ENCODE measurements around the gene TJAP1.

GRCh38 chr6:43432009-43432945 lies 45.1 kb upstream of the TJAP1 start:
- TF ChIP-seq CTCF (IDR thresholded peaks at IDR 0.05; ENCODE audit: extremely low read depth in 1 of 2, insufficient read depth in 1 of 2, low read depth in 1 of 2, low read length in 2 of 2) = no peak
- TF ChIP-seq EZH2 (IDR thresholded peaks at IDR 0.05; ENCODE audit: borderline replicate concordance, low read depth, low read length, severe bottlenecking) = no peak
- no peak for TF ChIP-seq POLR2A (IDR thresholded peaks at IDR 0.05; ENCODE audit: low read depth, low read length)
- TF ChIP-seq POLR2AphosphoS5 (IDR thresholded peaks at IDR 0.05; ENCODE audit: insufficient read depth, low read depth, low read length) = no peak
- no peak for TF ChIP-seq JUN (IDR thresholded peaks at IDR 0.05; ENCODE audit: borderline replicate concordance, insufficient read depth, insufficient read length, low read depth)
- TF ChIP-seq, protein P1, sequence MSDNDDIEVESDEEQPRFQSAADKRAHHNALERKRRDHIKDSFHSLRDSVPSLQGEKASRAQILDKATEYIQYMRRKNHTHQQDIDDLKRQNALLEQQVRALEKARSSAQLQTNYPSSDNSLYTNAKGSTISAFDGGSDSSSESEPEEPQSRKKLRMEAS (IDR thresholded peaks at IDR 0.05; ENCODE audit: insufficient read depth, insufficient read length) = no peak
- TF ChIP-seq MYC (IDR thresholded peaks at IDR 0.05; ENCODE audit: low read depth, low read length) = no peak
